Fibroblast of lung (primary cell): ENCODE data around the gene GTPBP1. TPM values are rescaled to one million over a fixed set of nuclear protein-coding genes. Genes with fewer than 3 reads are reported as not detected.
A peak's percentile ranks its signal among the peaks of the same experiment; 100 is the strongest.

Experiments
- DNase-seq, 2 donors: peaks; one replicate each; pipeline versions ENCODE4 v3.0.0 to v3.0.0-alpha.2; 2010; ENCODE audit warnings: low read depth in 2 of 2
- H2AFZ ChIP-seq: 2 replicates; pipeline ENCODE4 v1.5.1; 2012; ENCODE audit warnings: low read length, control low read depth, inconsistent platforms
- H3K27ac ChIP-seq: 2 replicates; pipeline ENCODE4 v1.5.1; 2011; ENCODE audit warnings: low read length, control low read depth; ENCODE audit not compliant: insufficient read depth
- H3K27me3 ChIP-seq: 2 replicates; pipeline ENCODE4 v1.5.1; 2011; ENCODE audit warnings: mild to moderate bottlenecking, low read length; ENCODE audit not compliant: control insufficient read depth, insufficient read depth
- H3K36me3 ChIP-seq: 2 replicates; pipeline ENCODE4 v1.5.1; 2011; ENCODE audit warnings: low read length; ENCODE audit not compliant: control insufficient read depth, insufficient read depth
- H3K4me1 ChIP-seq: 2 replicates; pipeline ENCODE4 v1.5.1; 2011; ENCODE audit warnings: low read length; ENCODE audit not compliant: control insufficient read depth, insufficient read depth; ENCODE audit errors: extremely low read depth
- H3K4me2 ChIP-seq: 2 replicates; pipeline ENCODE4 v1.5.1; 2011; ENCODE audit warnings: low read length, control low read depth; ENCODE audit not compliant: insufficient read depth; ENCODE audit errors: extremely low read depth
- H3K4me3 ChIP-seq, 4 experiments: fragments of 200-600 bp in 1 of 4; sonication (generic) in 1 of 4; replicated peaks in 1 of 4; 2 replicates each; pipeline ENCODE4 v1.5.1; 2011 to 2016; ENCODE audit warnings: low read length in 4 of 4, low read depth in 3 of 4, mild to moderate bottlenecking in 3 of 4, control low read depth in 2 of 4, inconsistent platforms in 1 of 4, mixed read lengths in 1 of 4; ENCODE audit not compliant: insufficient read depth in 1 of 4; ENCODE audit errors: control extremely low read depth in 1 of 4
- H3K79me2 ChIP-seq: 2 replicates; pipeline ENCODE4 v1.5.1; 2012; ENCODE audit warnings: mild to moderate bottlenecking, low read length, inconsistent platforms; ENCODE audit not compliant: control insufficient read depth, insufficient read depth
- H3K9ac ChIP-seq: 2 replicates; pipeline ENCODE4 v1.5.1; 2011; ENCODE audit warnings: mild to moderate bottlenecking, low read length, control low read depth; ENCODE audit not compliant: insufficient read depth
- H3K9me3 ChIP-seq: 2 replicates; pipeline ENCODE4 v1.5.1; 2012; ENCODE audit warnings: low read depth, low read length; ENCODE audit not compliant: control insufficient read depth, insufficient read depth
- H4K20me1 ChIP-seq: 2 replicates; pipeline ENCODE4 v1.5.1; 2011; ENCODE audit warnings: low read length; ENCODE audit not compliant: control insufficient read depth, insufficient read depth; ENCODE audit errors: extremely low read depth
- EZH2 ChIP-seq: IDR thresholded peaks from 2 replicates; pipeline ENCODE4 v1.5.1; 2012; ENCODE audit warnings: low read length, control low read depth, mild to moderate bottlenecking; ENCODE audit errors: missing control alignments
- polyA plus RNA-seq, 2 donors: library from polyadenylated mRNA; depleted of rRNA in 1 of 2; stranded (reverse) in 1 of 2; unstranded in 1 of 2; fragments of >200 nt; gene quantifications; 2 replicates each; pipeline ENCODE4 v1.2.1, GENCODE V29; 2011 to 2012; ENCODE audit warnings: missing spikeins in 1 of 2
- total RNA-seq: library from RNA; depleted of rRNA; stranded (reverse); fragments of >200 nt; gene quantifications from 2 replicates; pipeline ENCODE4 v1.2.1, GENCODE V29; 2014
- TF ChIP-seq, protein P1 (sequence below), 2 donors: IDR thresholded peaks in 1 of 2; conservative IDR thresholded peaks in 1 of 2; 1 replicate in 1 of 2; 2 replicates in 1 of 2; pipeline ENCODE4 v1.5.1; 2011 to 2012; ENCODE audit warnings: low read length in 2 of 2, control low read depth in 1 of 2, inconsistent platforms in 1 of 2, low read depth in 1 of 2, mild to moderate bottlenecking in 1 of 2

The GTPBP1 gene
- total and polyA plus RNA-seq, 2 donors (not counting 1 experiment from before 2014, with no cell fraction given): 20.6 to 23.1 TPM

DNA sequence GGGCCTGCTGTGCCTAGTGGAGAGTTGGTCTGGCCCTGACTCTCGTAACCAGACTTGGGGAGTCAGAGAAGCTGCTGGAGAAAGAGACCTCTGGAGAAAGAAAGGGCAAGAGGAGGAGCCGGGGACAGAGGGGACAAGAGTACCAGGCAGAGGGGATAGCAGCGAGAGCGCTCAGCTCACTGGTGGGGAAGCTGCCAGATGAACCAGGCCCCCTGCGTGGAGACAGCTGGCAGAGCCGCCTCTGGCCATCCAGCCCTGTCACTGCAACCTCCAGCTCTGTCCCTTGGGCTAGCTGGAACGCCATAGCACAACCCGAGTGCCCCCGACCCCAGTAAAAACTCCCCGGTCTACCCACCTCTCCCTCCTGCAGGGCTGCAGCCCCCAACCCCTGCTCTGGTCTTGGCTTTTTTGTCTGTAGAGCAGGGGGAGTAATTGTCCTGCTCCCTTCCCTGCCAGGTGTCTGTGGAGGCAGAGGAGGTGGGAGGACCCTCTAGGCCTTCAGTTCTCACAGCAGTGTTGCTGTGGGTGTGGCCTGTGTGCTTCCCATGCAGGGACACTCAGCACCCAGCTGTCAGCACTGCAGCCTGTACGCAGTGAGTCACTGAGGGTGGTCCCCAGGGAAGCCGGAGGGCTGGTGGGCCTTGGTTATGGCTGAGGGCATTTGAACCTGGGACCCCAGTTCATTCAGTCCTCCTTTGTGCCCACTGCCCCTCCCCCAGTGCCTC, 54.9 kb downstream of the GTPBP1 start:
- Histone ChIP-seq H3K27ac (no peak overlapping the region), H3K4me2 (no peak overlapping the region), H3K4me1 (peaks cover 4% of the 10 kb centered on the region), H3K9me3 (no peaks in the 10 kb centered on the region), H4K20me1 (no peaks in the 10 kb centered on the region), H3K4me3 (no peak overlapping the region), H2AFZ (no peak overlapping the region), H3K9ac (no peak overlapping the region), H3K36me3 (no peaks in the 10 kb centered on the region), H3K27me3 (no peaks in the 10 kb centered on the region), H3K79me2 (no peaks in the 10 kb centered on the region)
- no peak for TF ChIP-seq EZH2
- TF ChIP-seq, protein P1, sequence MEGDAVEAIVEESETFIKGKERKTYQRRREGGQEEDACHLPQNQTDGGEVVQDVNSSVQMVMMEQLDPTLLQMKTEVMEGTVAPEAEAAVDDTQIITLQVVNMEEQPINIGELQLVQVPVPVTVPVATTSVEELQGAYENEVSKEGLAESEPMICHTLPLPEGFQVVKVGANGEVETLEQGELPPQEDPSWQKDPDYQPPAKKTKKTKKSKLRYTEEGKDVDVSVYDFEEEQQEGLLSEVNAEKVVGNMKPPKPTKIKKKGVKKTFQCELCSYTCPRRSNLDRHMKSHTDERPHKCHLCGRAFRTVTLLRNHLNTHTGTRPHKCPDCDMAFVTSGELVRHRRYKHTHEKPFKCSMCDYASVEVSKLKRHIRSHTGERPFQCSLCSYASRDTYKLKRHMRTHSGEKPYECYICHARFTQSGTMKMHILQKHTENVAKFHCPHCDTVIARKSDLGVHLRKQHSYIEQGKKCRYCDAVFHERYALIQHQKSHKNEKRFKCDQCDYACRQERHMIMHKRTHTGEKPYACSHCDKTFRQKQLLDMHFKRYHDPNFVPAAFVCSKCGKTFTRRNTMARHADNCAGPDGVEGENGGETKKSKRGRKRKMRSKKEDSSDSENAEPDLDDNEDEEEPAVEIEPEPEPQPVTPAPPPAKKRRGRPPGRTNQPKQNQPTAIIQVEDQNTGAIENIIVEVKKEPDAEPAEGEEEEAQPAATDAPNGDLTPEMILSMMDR (conservative IDR thresholded peaks at IDR 0.05 in 1 of 2, IDR thresholded peaks at IDR 0.05 in 1 of 2; ENCODE audit: low read depth in 1 of 2, low read length in 2 of 2): no peak
- peak; percentile 12 to 32 for DNase-seq

DNA sequence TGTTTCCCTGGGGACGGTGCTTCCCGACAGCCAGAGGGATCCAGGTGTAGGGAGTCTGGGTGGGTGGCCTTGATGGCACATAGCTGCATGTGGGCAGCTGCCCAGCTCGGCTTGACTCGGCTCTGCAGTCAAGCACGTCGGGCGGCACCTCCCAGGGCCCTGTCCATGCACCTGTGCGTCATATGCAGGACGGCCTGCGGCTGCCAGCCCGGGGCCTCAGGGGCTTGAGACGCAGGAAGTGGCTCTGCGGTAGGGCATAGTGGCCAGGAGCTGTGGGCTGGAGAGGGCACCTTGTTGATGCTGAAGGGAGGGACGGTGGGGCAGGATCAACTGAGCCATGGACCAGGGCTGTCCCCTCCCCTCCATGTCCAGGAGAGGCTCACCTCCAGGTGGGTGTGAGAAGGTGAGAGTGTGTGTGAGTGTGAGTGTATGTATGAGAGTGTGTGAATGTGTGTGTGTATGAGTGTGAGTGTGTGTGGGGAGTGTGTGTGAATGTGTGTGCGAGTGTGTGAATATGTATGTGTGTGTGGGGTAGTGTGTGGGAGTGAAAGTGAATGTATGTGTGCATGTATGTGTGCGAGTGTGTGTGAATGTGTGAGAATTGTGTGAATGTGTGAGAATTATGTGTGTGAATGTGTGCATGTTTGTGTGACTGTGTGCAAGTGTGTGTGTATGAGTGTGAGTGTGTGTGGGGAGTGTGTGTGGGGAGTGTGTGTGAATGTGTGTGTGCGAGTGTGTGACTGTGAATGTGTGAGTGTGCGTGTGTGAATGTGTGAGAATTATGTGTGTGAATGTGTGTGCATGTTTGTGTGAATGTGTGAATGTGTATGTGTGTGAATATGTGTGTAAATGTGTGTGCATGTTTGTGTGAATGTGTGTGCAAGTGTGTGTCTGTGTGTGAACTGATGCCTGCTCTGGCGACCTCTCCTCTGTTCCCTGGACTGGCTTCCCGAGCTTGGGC, 55.7 kb downstream of the GTPBP1 start:
- H3K79me2 ChIP-seq: no peaks in the 10 kb centered on the region
- no peak overlapping the region for H3K4me2 ChIP-seq
- no peaks in the 10 kb centered on the region for H3K27me3 ChIP-seq
- peaks cover 4% of the 10 kb centered on the region for H3K4me1 ChIP-seq
- no peak overlapping the region for H3K27ac ChIP-seq
- no peak for DNase-seq
- no peaks in the 10 kb centered on the region for H3K36me3 ChIP-seq
- H2AFZ ChIP-seq: no peak overlapping the region
- no peaks in the 10 kb centered on the region for H3K9me3 ChIP-seq
- H3K9ac ChIP-seq: no peak overlapping the region
- no peak overlapping the region for H3K4me3 ChIP-seq
- TF ChIP-seq, protein P1 (conservative IDR thresholded peaks at IDR 0.05 in 1 of 2, IDR thresholded peaks at IDR 0.05 in 1 of 2; ENCODE audit: low read depth in 1 of 2, low read length in 2 of 2): no peak
- TF ChIP-seq EZH2: no peak
- H4K20me1 ChIP-seq: no peaks in the 10 kb centered on the region

DNA sequence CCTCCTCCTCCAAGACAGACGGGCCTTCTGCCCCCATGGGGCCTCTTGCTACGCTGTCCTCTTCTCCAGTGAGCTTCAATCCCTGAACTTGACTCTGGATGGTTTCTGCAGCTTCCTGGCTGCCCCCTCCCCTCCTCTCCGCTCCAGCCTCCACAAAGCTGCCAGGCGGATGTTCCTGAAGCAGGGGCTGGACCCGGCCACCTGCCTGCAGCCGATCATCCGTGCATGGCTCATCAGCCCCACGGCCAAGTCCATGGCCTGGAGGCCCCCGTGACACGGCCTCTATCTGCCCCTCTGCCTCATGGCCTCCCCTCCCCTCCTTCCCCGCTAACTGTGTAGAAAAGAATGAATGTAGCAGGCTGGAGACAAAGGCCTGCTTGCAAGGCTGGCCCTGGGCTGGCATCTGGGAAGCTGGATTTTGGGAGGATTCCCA, 56.8 kb downstream of the GTPBP1 start:
- H3K27me3 ChIP-seq: no peaks in the 10 kb centered on the region
- H2AFZ ChIP-seq: no peak overlapping the region
- no peaks in the 10 kb centered on the region for H3K79me2 ChIP-seq
- H3K4me2 ChIP-seq: no peak overlapping the region
- no peak for DNase-seq
- H3K36me3 ChIP-seq: no peaks in the 10 kb centered on the region
- no peaks in the 10 kb centered on the region for H3K9me3 ChIP-seq
- peaks cover 2% of the 10 kb centered on the region for H3K4me1 ChIP-seq
- no peaks in the 10 kb centered on the region for H4K20me1 ChIP-seq
- no peak overlapping the region for H3K27ac ChIP-seq
- H3K9ac ChIP-seq: no peak overlapping the region
- no peak overlapping the region for H3K4me3 ChIP-seq
- no peak for TF ChIP-seq EZH2
- TF ChIP-seq, protein P1 (conservative IDR thresholded peaks at IDR 0.05 in 1 of 2, IDR thresholded peaks at IDR 0.05 in 1 of 2; ENCODE audit: low read depth in 1 of 2, low read length in 2 of 2): no peak
